Activated T-cell treated with anti-CD3 and anti-CD28 coated beads, Interleukin-2, amount 50 U/mL, for 24 hours (primary cell): ENCODE data around the gene GFAP.

Experiments used
- DNase-seq: peaks from one replicate; pipeline ENCODE4 v3.0.0-alpha.2; 2020
- H3K27ac Mint-ChIP-seq: 2 replicates; pipeline ENCODE4 v1.8.0; 2020; ENCODE audit warnings: mild to moderate bottlenecking, mixed read lengths
- H3K27me3 Mint-ChIP-seq: 2 replicates; pipeline ENCODE4 v1.8.0; 2020; ENCODE audit warnings: mixed read lengths
- H3K36me3 Mint-ChIP-seq: 2 replicates; pipeline ENCODE4 v1.8.0; 2020; ENCODE audit warnings: low read depth, mixed read lengths
- H3K4me1 Mint-ChIP-seq: 2 replicates; pipeline ENCODE4 v1.8.0; 2020; ENCODE audit warnings: low read depth, mixed read lengths
- H3K4me3 Mint-ChIP-seq: 2 replicates; pipeline ENCODE4 v1.8.0; 2020; ENCODE audit warnings: mild to moderate bottlenecking, moderate library complexity, mixed read lengths
- H3K9me3 Mint-ChIP-seq: 2 replicates; pipeline ENCODE4 v1.8.0; 2020; ENCODE audit warnings: mixed read lengths

GFAP gene

DNA sequence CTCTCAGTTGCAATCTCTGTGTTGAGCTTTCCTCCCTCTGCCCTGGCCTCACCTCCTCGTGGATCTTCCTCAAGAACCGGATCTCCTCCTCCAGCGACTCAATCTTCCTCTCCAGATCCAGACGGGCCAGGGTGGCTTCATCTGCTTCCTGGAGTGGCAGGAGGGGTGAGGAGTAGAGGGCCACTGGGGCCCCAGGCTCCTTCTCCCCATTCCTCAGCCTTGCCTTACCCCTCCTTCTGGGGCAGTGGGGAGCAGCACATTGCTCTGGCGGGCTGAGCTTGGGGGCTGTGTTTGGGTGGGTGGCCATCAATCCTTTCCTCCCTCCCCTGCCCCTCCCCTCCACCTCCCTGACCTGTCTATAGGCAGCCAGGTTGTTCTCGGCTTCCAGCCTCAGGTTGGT is 1.6 kb downstream of the GFAP start:
- Mint-ChIP-seq H3K9me3 (no peaks in the 10 kb centered on the region), H3K27me3 (peaks cover 39% of the 10 kb centered on the region), H3K36me3 (no peaks in the 10 kb centered on the region), H3K4me3 (no peak overlapping the region), H3K27ac (no peak overlapping the region), H3K4me1 (peaks cover 6% of the 10 kb centered on the region)
- no peak for DNase-seq

DNA sequence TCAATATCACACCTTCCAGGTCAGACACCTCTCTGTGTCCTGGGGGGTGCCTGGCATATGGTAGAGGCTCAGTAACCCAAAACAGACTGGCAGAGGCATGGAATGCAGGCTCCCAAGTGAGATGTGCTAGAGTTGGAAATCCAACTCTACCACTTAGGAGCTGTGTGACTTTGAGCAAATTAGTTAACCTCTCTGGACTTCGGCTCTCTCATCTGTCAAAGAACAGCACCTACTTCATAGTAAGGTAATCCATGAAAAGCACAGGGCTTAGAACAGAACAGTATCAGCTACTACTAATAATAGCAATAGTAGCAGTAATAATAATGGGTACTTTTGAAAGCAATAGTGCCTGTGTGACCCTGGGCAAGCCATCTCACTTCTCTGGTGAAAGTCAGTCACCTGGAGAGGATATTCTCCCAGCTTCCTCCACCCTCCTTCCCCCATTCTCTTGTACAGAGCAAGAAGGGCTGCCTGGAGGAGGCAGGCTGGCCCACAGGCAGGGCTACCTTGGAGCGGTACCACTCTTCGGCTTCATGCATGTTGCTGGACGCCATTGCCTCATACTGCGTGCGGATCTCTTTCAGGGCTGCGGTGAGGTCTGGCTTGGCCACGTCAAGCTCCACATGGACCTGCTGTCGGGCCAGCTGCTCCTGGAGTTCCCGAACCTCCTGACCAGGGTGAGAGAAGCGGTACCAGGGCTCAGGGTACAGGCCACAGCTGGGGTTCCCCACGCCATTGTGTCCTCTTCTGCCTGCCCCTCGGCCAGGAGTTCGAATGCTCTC is 2.3 kb downstream of the GFAP start:
- peaks cover 39% of the 10 kb centered on the region for H3K27me3 Mint-ChIP-seq
- H3K27ac Mint-ChIP-seq = no peak overlapping the region
- H3K9me3 Mint-ChIP-seq = no peaks in the 10 kb centered on the region
- H3K36me3 Mint-ChIP-seq = no peaks in the 10 kb centered on the region
- DNase-seq = no peak
- H3K4me3 Mint-ChIP-seq = no peak overlapping the region
- peaks cover 6% of the 10 kb centered on the region for H3K4me1 Mint-ChIP-seq

DNA sequence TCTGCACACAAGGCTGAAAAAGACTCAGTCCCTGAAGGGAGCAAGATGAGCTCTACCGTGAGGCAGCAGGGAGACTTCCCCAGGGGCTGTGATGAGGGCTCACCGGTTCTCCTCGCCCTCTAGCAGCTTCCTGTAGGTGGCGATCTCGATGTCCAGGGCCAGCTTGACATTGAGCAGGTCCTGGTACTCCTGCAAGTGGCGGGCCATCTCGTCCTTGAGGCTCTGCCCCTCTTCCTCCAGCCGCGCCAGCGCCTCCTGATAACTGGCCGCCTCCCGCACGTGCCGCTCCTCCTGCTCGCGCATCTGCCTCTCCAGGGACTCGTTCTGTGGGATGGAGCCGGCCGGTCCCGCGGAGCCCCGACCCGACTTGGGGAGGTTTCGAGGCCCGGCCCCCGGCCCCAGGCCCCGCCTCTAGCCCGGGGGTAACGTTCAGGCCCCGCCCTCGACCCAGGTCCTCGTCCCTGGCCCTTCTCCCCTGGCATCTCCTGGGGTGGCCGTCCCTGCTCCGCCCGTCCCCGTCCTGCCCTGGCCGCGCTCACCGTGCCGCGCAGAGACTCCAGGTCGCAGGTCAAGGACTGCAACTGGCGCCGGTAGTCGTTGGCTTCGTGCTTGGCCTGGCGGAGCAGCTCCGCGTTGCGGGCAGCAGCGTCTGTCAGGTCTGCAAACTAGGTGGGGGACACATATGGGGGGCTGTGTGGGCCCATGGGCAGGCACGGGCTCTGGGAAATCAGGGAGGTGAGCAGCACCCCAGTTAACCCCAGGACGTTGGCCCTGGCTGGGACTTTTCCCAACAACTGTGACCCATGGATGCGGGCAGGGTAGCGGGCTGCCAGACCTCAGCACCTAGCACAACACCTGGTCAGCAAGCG is 3.9 kb downstream of the GFAP start:
- H3K27me3 Mint-ChIP-seq = peaks cover 39% of the 10 kb centered on the region
- DNase-seq = peak; percentile 67

DNA sequence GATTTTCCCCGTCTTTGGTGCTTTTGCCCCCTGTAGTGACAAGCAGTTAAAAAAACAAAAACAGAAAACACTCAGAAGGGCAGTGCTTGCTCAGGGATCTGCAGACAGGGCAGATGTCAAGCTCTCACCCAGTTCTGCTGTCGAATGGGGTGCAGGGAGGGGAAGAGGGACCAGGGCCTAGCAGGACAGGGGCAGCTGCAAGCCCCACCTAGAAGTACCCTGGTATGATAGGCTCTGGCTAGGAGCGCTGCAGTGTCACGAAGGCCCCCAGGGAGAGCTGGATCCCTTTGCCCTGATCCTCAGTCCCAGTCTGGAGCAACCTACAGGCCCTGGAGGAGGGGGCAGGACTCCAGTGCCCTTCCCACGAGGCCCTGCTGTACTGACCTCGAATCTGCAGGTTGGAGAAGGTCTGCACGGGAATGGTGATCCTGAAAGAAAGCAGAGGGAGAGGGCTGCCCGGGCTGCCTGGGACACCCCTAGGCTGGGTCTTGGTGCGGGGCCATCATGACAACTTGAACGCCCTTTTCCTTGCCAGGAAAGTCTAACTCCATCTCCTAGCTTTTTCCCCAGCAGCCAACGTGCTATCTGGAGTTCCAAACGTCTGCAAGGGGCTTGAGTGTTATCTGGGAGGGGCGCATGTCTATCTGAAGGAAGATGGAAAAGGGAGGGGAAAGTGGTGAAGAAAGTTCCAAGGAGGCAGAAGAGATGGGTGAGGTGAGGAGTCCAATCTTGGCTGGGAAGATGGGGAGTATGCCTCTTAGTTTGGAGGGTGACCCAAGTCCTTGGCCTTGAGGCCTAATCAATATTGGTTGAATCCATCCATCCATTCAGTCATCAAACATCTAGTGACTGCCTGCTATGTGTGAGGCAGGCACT is 4.8 kb downstream of the GFAP start:
- no peak for DNase-seq
- peaks cover 6% of the 10 kb centered on the region for H3K4me1 Mint-ChIP-seq
- no peak overlapping the region for H3K4me3 Mint-ChIP-seq
- H3K27me3 Mint-ChIP-seq = peaks cover 44% of the 10 kb centered on the region
- no peaks in the 10 kb centered on the region for H3K9me3 Mint-ChIP-seq
- H3K36me3 Mint-ChIP-seq = no peaks in the 10 kb centered on the region
- no peak overlapping the region for H3K27ac Mint-ChIP-seq

More for the DNA sequence above, 3.9 kb downstream of the GFAP start:
- Mint-ChIP-seq H3K27ac (no peak overlapping the region), H3K4me3 (peak overlapping the region; percentile 45), H3K4me1 (peaks cover 6% of the 10 kb centered on the region), H3K36me3 (no peaks in the 10 kb centered on the region), H3K9me3 (no peaks in the 10 kb centered on the region)

DNA sequence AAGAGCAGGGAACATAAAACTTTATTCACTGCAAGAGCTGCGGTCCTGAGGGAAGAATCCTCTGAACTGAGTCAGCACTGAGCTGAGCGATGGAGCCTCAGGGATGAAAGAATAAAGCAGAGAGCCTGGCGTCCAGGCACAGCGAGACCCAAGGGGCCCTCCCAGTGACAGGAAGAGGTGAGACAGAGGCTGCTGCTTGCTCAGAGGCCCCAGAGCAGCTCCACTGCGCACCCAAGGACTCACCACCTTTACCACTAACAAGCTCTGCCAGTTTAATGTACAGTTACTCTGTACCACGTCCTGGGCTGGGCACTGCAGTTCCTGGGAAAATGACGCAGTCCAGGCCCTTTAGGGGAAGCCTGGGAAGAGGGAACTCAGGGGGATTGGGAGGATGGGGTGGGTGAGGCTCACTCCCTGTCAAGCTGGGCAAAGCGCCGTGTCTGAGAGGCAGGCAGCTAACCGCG is 5.6 kb downstream of the GFAP start:
- Mint-ChIP-seq H3K4me3 (no peak overlapping the region), H3K4me1 (peaks cover 6% of the 10 kb centered on the region), H3K27me3 (peaks cover 41% of the 10 kb centered on the region), H3K9me3 (no peaks in the 10 kb centered on the region), H3K36me3 (no peaks in the 10 kb centered on the region), H3K27ac (no peak overlapping the region)
- DNase-seq = no peak

DNA sequence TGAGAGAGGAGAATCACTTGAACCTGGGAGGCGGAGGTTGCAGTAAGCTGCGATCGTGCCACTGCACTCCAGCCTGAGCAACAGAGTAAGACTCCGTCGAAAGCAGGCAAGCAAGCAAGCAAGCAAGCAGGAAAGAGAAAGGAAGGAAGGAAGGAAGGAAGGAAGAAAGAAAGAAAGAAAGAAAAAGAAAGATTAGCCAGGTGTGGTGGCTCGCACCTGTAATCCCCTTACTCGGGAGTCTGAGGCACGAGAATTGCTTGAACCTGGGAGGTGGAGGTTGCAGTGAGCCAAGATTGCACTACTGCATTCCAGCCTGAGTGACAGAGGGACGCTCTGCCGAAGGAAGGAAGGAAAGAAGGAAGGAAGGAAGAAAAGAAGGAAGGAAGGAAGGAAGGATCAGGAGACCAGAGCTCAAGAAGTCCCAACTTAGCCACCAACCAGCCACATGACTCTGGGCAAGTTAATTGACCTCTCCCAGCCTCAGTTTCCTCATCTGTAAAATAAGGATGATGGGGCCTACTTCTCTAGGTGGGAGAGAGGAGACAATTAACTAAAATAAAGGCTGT is 6.5 kb downstream of the GFAP start:
- no peak for DNase-seq
- Mint-ChIP-seq H3K4me1 (peaks cover 6% of the 10 kb centered on the region), H3K4me3 (no peak overlapping the region), H3K36me3 (no peaks in the 10 kb centered on the region), H3K9me3 (no peaks in the 10 kb centered on the region), H3K27ac (no peak overlapping the region), H3K27me3 (peaks cover 33% of the 10 kb centered on the region)

DNA sequence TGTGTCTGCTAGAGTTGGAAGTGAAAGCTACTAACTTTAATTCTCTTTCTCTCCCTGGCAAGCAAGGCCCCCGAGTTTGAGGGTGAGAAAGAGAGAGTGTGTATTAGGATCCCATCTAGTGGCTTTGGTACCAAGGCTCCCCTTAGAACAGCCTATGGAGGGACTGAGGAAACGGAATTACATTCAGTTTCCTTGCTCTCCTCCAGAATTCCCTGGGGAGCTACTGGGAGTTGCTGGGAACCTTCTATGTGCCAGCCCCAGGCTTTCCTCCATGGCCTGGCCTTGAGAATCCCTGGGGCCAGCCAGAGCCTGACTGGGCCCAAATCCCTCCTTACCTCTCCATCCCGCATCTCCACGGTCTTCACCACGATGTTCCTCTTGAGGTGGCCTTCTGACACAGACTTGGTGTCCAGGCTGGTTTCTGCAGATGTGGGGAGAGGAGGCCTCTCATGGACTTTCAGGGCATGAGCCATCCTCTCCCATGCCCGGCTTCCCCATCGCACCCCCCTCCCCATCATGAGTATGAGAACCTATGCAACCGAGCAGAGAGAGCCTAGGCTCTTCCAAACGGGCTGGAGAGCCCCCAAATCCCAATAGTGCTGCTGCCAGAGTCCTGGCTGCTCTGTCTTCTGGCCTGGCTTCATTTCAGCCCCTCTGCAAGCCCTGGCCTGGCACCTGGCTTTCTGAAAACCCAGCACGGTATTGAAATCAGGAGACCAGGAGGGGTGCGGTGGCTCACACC is 7.4 kb downstream of the GFAP start:
- Mint-ChIP-seq H3K4me3 (no peak overlapping the region), H3K27me3 (peaks cover 27% of the 10 kb centered on the region), H3K4me1 (peaks cover 6% of the 10 kb centered on the region), H3K27ac (no peak overlapping the region), H3K9me3 (no peaks in the 10 kb centered on the region), H3K36me3 (no peaks in the 10 kb centered on the region)
- no peak for DNase-seq

DNA sequence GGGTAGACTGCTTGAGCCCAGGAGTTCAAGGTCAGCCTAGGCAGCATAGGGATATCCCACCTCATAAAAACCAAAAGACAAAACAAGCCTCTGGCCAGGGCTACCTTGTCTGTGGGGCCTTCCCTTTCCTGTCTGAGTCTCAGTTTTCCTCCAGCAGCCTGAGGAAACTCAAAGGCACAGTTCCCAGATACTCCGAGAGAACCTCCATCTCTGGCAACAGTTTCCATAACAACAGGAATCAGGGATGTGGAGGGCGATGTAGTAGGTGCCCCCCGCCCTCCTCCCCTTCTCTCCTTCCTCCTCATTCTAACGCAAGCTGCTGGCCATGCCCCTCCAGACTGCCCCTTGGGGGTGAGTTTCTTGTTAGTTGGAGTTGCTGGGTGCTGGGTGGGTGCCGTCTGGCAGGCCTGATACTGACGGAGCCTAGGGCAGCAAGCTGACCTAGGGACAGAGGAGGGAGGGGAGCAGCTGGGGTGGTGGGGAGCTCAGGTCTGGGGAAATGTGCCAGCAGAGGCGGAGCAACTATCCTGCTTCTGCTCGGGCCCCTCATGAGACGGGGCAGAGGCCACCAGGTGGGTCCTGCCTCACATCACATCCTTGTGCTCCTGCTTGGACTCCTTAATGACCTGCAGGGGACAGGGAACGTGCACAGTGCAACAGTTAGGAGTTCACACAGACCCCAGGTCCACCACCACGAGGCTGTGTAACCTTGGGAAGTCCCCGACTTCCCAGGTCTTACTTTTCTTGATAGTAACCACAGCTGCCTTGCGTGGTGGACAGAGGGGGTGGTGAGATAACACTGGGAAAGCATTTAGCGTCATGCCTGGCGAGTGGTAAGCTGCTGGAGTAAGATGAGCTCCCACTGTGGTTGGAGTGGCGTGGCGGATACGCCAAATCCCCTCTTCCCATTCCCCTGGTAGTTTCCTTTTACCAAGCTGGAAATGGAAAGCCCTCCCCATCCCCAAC is 8.3 kb downstream of the GFAP start:
- H3K9me3 Mint-ChIP-seq = no peaks in the 10 kb centered on the region
- H3K27me3 Mint-ChIP-seq = peaks cover 19% of the 10 kb centered on the region
- H3K36me3 Mint-ChIP-seq = no peaks in the 10 kb centered on the region
- H3K27ac Mint-ChIP-seq = no peak overlapping the region
- DNase-seq = no peak
- H3K4me1 Mint-ChIP-seq = peaks cover 6% of the 10 kb centered on the region
- H3K4me3 Mint-ChIP-seq = no peak overlapping the region

DNA sequence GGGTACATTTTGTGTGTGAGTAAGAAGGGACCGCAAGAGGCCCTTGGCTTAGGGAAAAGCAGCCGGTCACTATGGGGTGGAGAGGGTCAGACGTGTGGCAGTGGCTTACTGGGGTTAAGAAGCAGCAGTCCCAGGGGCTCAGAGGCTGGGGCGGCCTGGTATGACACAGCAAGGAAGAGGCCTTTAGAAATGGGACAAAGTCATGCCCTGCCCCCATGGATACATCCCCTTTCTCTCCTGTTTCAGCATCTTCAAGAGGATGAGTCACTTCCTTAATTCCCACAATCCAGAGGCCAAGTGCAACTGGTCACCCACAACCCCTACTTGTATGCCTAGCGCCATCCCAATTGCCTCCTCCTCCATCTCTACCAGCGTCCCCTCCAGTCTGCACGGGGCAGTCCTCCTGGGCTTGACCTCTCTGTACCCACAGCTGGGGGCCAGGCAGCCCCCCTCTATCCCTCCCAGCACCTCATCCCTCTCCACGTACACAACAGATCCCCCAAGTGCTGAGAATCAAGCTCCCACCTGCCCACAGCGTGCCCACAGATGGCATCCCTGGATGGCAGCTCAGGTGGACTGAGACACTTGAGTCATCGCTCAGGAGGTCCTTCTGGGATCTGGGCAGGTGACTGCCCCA is 9.2 kb downstream of the GFAP start:
- no peak for DNase-seq
- Mint-ChIP-seq H3K27ac (no peak overlapping the region), H3K27me3 (peaks cover 12% of the 10 kb centered on the region)

DNA sequence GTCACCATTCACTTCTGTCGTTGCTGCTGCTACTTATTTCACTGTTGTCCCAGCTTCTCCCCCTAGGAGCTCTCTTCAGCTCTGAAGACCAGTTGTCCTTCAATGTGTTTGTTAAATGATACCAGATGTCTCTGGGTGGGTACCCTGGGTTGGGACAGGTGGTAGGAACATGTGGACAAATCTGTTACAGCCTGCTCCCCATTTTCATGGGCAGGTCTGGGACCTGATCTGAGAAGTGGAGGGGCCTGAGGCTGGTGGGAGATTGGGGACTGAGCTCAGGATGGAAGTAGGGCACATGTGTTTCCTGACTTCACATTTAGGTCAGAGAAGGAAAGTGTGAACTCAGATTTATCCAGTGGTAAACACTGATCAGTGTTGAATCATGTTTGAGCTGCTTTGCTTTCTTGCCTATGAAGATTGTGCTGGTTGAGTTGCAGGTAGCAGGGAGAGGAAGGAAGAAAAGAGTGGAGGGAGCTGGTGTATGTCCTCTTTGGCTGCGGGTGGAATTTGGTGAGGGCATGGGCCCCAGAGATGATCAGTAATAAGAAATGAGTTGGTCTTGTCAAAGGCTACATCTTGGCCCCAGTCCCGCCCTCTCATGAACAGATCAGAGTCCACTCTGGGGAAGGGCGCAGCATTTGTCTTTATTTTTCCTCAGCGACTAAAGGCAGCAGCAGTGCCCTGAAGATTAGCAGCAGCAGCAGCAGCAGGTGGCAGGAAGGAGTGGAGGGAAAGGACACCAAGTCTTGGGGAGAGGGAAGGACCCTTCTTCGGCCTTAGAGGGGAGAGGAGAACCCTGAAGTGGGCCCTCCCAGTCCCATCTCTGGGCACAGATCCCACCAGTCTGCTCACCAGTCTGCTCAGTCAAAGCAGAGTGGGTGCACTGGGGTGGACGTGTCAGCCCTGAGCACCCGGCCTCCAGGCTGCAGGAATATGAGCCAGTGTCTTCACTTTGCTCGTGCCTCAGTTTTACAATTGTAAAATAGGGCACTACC is 10.0 kb downstream of the GFAP start:
- H3K27me3 Mint-ChIP-seq = peaks cover 5% of the 10 kb centered on the region
- no peak overlapping the region for H3K27ac Mint-ChIP-seq
- DNase-seq = no peak
- H3K36me3 Mint-ChIP-seq = no peaks in the 10 kb centered on the region
- no peaks in the 10 kb centered on the region for H3K9me3 Mint-ChIP-seq
- peaks cover 2% of the 10 kb centered on the region for H3K4me1 Mint-ChIP-seq
- H3K4me3 Mint-ChIP-seq = no peak overlapping the region

More for the DNA sequence above, 9.2 kb downstream of the GFAP start:
- H3K4me1 Mint-ChIP-seq = peaks cover 5% of the 10 kb centered on the region
- no peaks in the 10 kb centered on the region for H3K9me3 Mint-ChIP-seq
- H3K36me3 Mint-ChIP-seq = no peaks in the 10 kb centered on the region
- H3K4me3 Mint-ChIP-seq = no peak overlapping the region
